ENCODE data around the gene MAN2C1. TPM values are rescaled to one million over a fixed set of nuclear protein-coding genes. Genes with fewer than 3 reads are reported as not detected.

The MAN2C1 gene
- total RNA-seq = 85.9 and 95.7 TPM in 2 replicates

DNA sequence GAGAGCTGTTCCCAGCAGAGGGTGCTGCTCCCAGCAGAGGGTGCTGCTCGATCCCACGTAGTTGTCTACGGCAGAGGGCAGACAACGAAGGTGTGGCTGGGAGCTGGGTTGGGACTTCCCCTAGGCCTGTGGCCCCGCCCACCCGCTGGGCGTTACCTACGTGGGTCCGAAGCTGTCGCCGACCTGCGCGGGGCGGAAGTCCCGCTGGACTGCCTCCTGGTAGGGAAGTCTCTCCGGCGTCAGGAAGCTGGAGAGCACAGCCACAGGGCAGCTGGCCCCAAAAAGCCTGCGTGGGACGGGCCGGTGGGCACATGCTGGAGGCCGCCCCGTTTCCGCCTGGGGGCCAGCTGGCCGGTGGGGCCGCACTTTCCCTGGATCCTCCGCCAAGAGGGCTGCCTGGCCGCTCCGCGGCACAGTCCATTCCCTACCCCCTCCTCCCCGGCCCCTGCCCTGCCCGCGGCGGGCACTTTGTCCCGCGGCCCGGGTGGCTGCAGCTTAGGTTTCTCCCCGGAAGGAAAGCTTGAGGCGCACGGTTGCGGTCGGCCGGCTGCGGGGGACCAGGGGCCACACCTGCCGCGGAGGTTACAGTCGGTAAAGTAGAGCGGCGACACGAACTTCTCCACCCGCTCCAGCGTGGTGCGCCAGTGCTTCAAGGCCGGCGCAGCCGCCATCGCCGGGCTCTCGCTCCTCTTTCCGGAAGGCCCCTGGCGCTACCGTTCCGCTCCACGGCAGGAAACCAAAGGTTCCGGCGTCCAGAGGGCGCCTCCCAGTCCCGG lies at the start of gene MAN2C1:
TSS of gene MAN2C1 (minus strand) at position 695 of the 776 bp plus-strand sequence. CDS start at position 671, 24 bp downstream.

DNA sequence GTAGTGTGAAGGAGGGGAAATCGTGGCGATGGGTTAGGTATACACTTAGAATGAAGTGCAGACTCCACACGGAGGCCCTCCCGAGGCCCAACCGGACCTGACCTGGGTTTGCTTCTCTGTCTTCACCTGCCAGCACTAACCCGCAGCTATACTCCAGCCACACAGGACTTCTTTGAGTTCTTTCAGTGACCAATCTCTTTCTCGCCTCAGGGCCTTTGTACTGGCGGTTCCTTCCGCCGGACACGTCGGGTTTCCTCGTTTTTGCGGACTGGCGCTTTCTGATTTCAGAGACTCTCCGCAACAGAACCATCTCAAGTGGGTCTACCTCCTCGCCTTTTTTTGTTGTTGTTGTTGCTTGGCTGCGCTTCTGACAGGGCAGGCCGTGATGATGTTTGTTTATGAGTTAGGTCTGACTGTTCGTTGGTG lies 21.6 kb downstream of the MAN2C1 start, which contains the start of gene NEIL1:
TSS of gene NEIL1 (plus strand) at position 244 of the 426 bp plus-strand sequence. CDS start 1,867 bp downstream, outside the sequence.

DNA sequence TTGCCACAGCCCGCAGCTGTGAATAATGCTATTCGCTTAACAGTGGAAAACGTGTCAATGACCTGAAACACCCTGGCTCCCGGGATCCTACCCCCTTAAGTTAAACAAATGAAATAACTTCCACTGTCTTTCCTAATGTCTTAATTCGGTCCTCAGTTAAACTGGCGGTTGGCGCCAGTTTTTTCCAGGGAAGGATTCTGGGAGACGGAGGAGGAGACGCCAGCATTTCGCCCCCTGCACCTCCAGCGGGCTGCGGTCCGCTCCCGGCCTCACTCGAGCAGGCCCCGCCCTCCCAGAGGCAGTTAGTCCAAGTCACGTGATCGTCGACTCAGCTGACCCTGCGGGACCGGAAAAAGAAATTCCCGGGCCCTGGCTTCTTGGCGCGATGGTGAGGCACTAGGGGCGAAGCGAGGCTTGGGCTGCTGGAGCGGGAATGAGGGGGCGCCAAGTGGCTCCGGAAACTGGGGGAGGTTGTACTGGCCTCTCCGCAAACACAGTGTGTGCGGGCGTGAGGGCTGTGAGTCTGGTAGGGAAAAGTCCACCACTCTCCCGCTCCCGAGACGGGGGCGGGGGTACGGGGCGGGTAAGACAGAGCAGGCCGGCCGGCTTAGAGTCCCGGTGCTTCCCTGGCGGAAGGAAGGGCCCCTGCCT lies 32.6 kb downstream of the MAN2C1 start, which contains the start of gene COMMD4:
TSS of gene COMMD4 (plus strand) at position 359 of the 651 bp plus-strand sequence. CDS start at position 386, 27 bp downstream.

Other genes starting within 250 kb of the MAN2C1 start
- 0.95 and 1.6 TPM in 2 replicates for gene C15orf39, start 166.7 kb downstream of the MAN2C1 start, total RNA-seq
- gene GOLGA6C, start 110.3 kb downstream of the MAN2C1 start, total RNA-seq = not detected in 2 replicates
- under 0.01 TPM in 1 of 2 replicates, not detected in the other for gene GOLGA6D, start 85.8 kb downstream of the MAN2C1 start, total RNA-seq
- 59.3 and 80.1 TPM in 2 replicates for gene COMMD4, start 32.5 kb downstream of the MAN2C1 start, total RNA-seq
- gene NEIL1, start 21.6 kb downstream of the MAN2C1 start, total RNA-seq = 6.3 TPM in 2 replicates
- 23.2 and 31.9 TPM in 2 replicates for gene SIN3A, start 83.1 kb upstream of the MAN2C1 start, total RNA-seq
- gene PTPN9, start 210.7 kb upstream of the MAN2C1 start, total RNA-seq = 16.1 and 18.4 TPM in 2 replicates